ENCODE data around the gene URAD. TPM values are rescaled to one million over a fixed set of nuclear protein-coding genes. Genes with fewer than 3 reads are reported as not detected.

Gene URAD
- total RNA-seq = not detected

GRCh38 chr13:27988520-27988919 lies at the start of gene URAD:
Gene URAD (minus strand): TSS chr13:27988693. CDS start chr13:27988637, 56 bp downstream.

GRCh38 chr13:27969082-27969865 lies 19.2 kb downstream of the URAD start, which contains the start of gene CDX2:
Gene CDX2 (minus strand): TSS chr13:27969315. CDS start chr13:27969006, 309 bp downstream.

Small RNA genes lying within 50 kb of the gene (small RNA-seq; reads per million reads assigned to genes)
- gene ATP5F1EP2 (ENCODE audit: low replicate concordance) = not detected
- gene RN7SL272P (ENCODE audit: low replicate concordance) = not detected

Other genes starting within 250 kb of the URAD start
- not detected for gene GSX1, start 196.2 kb downstream of the URAD start, total RNA-seq
- not detected for gene PDX1, start 68.7 kb downstream of the URAD start, total RNA-seq
- gene CDX2, start 19.4 kb downstream of the URAD start, total RNA-seq = not detected
- 0.64 TPM for gene FLT3, start 111.9 kb upstream of the URAD start, total RNA-seq
- gene PAN3, start 149.9 kb upstream of the URAD start, total RNA-seq = 52.5 TPM